Endothelial cell of umbilical vein (primary cell): ENCODE results near the gene SIM1.

Experiments used
- CTCF ChIP-seq, 2 donors: IDR thresholded peaks; 1 replicate in 1 of 2; 2 replicates in 1 of 2; pipeline ENCODE4 v1.5.1; 2011; ENCODE audit warnings: low read length in 2 of 2, mild to moderate bottlenecking in 2 of 2, moderate library complexity in 2 of 2, control low read depth in 1 of 2, inconsistent platforms in 1 of 2, low read depth in 1 of 2; ENCODE audit not compliant: insufficient read depth in 1 of 2; ENCODE audit errors: extremely low read depth in 1 of 2
- EZH2 ChIP-seq: IDR thresholded peaks from 2 replicates; pipeline ENCODE4 v1.6.1; 2012; ENCODE audit warnings: borderline replicate concordance, low read depth, mild to moderate bottlenecking, moderate library complexity, low read length, inconsistent platforms; ENCODE audit not compliant: severe bottlenecking
- FOS ChIP-seq: IDR thresholded peaks from 2 replicates; pipeline ENCODE4 v1.6.1; 2011; ENCODE audit warnings: mild to moderate bottlenecking, low read length, moderate library complexity, borderline replicate concordance; ENCODE audit not compliant: insufficient read depth
- GATA2 ChIP-seq: IDR thresholded peaks from 2 replicates; pipeline ENCODE4 v1.7.0; 2011; ENCODE audit warnings: low read depth, mild to moderate bottlenecking, moderate library complexity, mixed read lengths, low read length; ENCODE audit not compliant: insufficient read length, insufficient read depth
- JUN ChIP-seq: IDR thresholded peaks from 2 replicates; pipeline ENCODE4 v1.6.1; 2011; ENCODE audit warnings: borderline replicate concordance, low read depth; ENCODE audit not compliant: insufficient read length, insufficient read depth
- MYC ChIP-seq: IDR thresholded peaks from one replicate; pipeline ENCODE4 v1.6.1; 2011; ENCODE audit warnings: mild to moderate bottlenecking, low read depth, low read length
- POLR2A ChIP-seq: IDR thresholded peaks from 2 replicates; pipeline ENCODE4 v1.6.1; 2012; ENCODE audit warnings: low read depth, mild to moderate bottlenecking, control low read depth, low read length
- POLR2AphosphoS5 ChIP-seq: IDR thresholded peaks from 2 replicates; pipeline ENCODE4 v1.6.1; 2012; ENCODE audit warnings: low read depth, mild to moderate bottlenecking, control low read depth, low read length, moderate library complexity; ENCODE audit not compliant: insufficient read depth
- TF ChIP-seq, protein P1 (sequence below): IDR thresholded peaks from 2 replicates; pipeline ENCODE4 v1.6.1; 2011; ENCODE audit not compliant: insufficient read depth, insufficient read length

DNA sequence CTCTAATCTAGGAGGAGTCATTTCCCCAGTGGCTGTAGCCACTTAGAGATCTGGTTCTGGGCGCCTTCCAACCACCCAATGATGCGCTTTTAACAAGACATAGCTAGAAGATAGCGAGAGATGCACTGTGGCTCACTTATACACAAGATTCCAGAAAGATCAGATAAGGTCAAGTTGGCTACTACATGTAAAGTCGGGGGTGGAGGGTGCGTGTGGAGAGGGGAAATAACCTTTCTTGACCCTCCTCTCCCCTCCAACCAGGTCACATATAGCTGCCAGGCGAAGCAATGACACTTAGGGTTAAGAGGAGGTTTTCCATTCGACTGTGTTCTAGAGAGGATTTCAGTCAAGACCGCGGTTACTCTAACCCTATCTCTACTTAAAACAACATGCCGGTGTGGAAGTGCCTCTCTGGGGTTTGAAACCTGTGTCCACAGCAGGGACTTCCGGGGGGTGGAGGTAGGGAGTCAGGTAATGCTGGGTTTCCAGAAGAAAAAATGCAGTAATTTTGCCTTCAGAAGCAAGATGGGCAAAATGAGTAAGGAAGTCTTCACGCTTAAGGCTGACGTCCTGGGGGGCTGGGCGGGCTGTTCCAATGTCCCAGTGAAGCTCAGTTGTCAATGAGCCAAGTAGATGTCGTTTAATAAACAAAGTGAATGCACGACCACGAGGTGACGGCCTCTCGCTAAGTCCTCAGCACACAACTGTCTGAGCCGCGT lies 1.8 kb upstream of the SIM1 start:
- TF ChIP-seq POLR2A (no peak), CTCF (IDR thresholded peaks at IDR 0.05; ENCODE audit: extremely low read depth in 1 of 2, insufficient read depth in 1 of 2, low read depth in 1 of 2, low read length in 2 of 2) (no peak), EZH2 (peak; percentile 87), FOS (no peak), GATA2 (no peak), POLR2AphosphoS5 (no peak), MYC (no peak), JUN (no peak)
- TF ChIP-seq, protein P1, sequence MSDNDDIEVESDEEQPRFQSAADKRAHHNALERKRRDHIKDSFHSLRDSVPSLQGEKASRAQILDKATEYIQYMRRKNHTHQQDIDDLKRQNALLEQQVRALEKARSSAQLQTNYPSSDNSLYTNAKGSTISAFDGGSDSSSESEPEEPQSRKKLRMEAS, result no peak
